Uterus (tissue), 2 donors: ENCODE data around the gene IFRD1.

Experiments
- POLR2A ChIP-seq, 2 donors: fragments of 450-650 bp; IDR thresholded peaks; one replicate each; pipeline ENCODE4 v1.6.1; 2016; ENCODE audit warnings: antibody characterized with exemption in 2 of 2, mild to moderate bottlenecking in 1 of 2, moderate library complexity in 1 of 2
- TF ChIP-seq, protein P1 (sequence below), 4 experiments: fragments of 200-600 bp in 2 of 4; fragments of 450-650 bp in 2 of 4; sonication (generic) in 2 of 4; IDR thresholded peaks; one replicate each; pipeline ENCODE4 v1.5.1; 2016 to 2019; ENCODE audit warnings: antibody characterized with exemption in 4 of 4, mild to moderate bottlenecking in 2 of 4, moderate library complexity in 1 of 4

DNA sequence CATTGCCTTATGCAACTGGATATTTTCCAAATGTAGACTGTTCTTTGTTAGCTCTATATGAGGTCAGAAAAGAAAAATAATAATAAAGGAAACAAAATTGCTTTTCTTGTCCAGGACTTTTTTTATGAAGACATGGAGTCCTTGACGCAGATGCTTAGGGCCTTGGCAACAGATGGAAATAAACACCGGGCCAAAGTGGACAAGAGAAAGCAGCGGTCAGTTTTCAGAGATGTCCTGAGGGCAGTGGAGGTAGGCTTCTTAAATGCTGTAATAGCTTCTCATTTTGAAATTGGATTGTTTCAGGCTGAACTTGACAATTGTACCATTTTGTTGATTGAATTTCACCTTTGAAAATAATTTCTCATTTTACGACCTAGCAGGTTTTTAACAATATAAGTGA, 17.6 kb downstream of the IFRD1 start:
- TF ChIP-seq, protein P1, sequence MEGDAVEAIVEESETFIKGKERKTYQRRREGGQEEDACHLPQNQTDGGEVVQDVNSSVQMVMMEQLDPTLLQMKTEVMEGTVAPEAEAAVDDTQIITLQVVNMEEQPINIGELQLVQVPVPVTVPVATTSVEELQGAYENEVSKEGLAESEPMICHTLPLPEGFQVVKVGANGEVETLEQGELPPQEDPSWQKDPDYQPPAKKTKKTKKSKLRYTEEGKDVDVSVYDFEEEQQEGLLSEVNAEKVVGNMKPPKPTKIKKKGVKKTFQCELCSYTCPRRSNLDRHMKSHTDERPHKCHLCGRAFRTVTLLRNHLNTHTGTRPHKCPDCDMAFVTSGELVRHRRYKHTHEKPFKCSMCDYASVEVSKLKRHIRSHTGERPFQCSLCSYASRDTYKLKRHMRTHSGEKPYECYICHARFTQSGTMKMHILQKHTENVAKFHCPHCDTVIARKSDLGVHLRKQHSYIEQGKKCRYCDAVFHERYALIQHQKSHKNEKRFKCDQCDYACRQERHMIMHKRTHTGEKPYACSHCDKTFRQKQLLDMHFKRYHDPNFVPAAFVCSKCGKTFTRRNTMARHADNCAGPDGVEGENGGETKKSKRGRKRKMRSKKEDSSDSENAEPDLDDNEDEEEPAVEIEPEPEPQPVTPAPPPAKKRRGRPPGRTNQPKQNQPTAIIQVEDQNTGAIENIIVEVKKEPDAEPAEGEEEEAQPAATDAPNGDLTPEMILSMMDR (IDR thresholded peaks at IDR 0.05) = no peak
- no peak for TF ChIP-seq POLR2A (IDR thresholded peaks at IDR 0.05)
